Measurements from ENCODE around the gene AKT2.

Gene AKT2

GRCh38 chr19:40235238-40236025 is 49.7 kb downstream of the AKT2 start:
- H3K27ac ChIP-seq (ENCODE audit: low read length), result no peak overlapping the region
- no peaks in the 10 kb centered on the region for H3K79me2 ChIP-seq (ENCODE audit: insufficient read depth, low read length)
- no peak overlapping the region for H2AFZ ChIP-seq (ENCODE audit: low read depth, low read length)
- ATAC-seq (ENCODE audit: insufficient read depth, low read depth) (no peak), DNase-seq (no peak)
- H3K4me2 ChIP-seq (ENCODE audit: insufficient read depth, low read length), result no peak overlapping the region
- peaks cover 79% of the 10 kb centered on the region for H3K36me3 ChIP-seq (ENCODE audit: insufficient read depth, low read length)
- TF ChIP-seq EZH2 (IDR thresholded peaks at IDR 0.05; ENCODE audit: borderline replicate concordance, low read depth, low read length, severe bottlenecking) (no peak), CTCF (IDR thresholded peaks at IDR 0.05; ENCODE audit: borderline replicate concordance, extremely low read depth, low read length, poor library complexity, severe bottlenecking) (peak; percentile 52)
- H3K4me3 ChIP-seq (ENCODE audit: low read depth in 1 of 2, low read length in 2 of 2), result no peak overlapping the region
- no peaks in the 10 kb centered on the region for H3K9me3 ChIP-seq (ENCODE audit: insufficient read depth, low read length, severe bottlenecking)
- no peaks in the 10 kb centered on the region for H3K27me3 ChIP-seq (ENCODE audit: insufficient read depth, low read length, poor library complexity)
- H3K4me1 ChIP-seq (ENCODE audit: insufficient read depth, low read length), result no peaks in the 10 kb centered on the region
- no peak overlapping the region for H3K9ac ChIP-seq (ENCODE audit: low read depth, low read length)
- peaks cover 18% of the 10 kb centered on the region for H4K20me1 ChIP-seq (ENCODE audit: insufficient read depth, low read length)

- no peak overlapping the region for H3K9ac ChIP-seq (ENCODE audit: low read depth, low read length)
Measured at GRCh38 chr19:40234429-40235237, 50.5 kb downstream of the AKT2 start.

GRCh38 chr19:40233811-40234389 is 51.2 kb downstream of the AKT2 start:
- H3K4me2 ChIP-seq (ENCODE audit: insufficient read depth, low read length), result no peak overlapping the region
- H3K27me3 ChIP-seq (ENCODE audit: insufficient read depth, low read length, poor library complexity), result no peaks in the 10 kb centered on the region
- H4K20me1 ChIP-seq (ENCODE audit: insufficient read depth, low read length), result peaks cover 14% of the 10 kb centered on the region
- no peak for TF ChIP-seq CTCF (IDR thresholded peaks at IDR 0.05; ENCODE audit: borderline replicate concordance, extremely low read depth, low read length, poor library complexity, severe bottlenecking)
- TF ChIP-seq EZH2 (IDR thresholded peaks at IDR 0.05; ENCODE audit: borderline replicate concordance, low read depth, low read length, severe bottlenecking), result no peak
- ATAC-seq (ENCODE audit: insufficient read depth, low read depth) (no peak), DNase-seq (no peak)
- H3K4me1 ChIP-seq (ENCODE audit: insufficient read depth, low read length), result no peaks in the 10 kb centered on the region
- H3K9ac ChIP-seq (ENCODE audit: low read depth, low read length), result no peak overlapping the region
- no peak overlapping the region for H3K27ac ChIP-seq (ENCODE audit: low read length)
- H2AFZ ChIP-seq (ENCODE audit: low read depth, low read length), result no peak overlapping the region
- no peaks in the 10 kb centered on the region for H3K79me2 ChIP-seq (ENCODE audit: insufficient read depth, low read length)
- H3K4me3 ChIP-seq (ENCODE audit: low read depth in 1 of 2, low read length in 2 of 2), result no peak overlapping the region
- peaks cover 64% of the 10 kb centered on the region for H3K36me3 ChIP-seq (ENCODE audit: insufficient read depth, low read length)
- H3K9me3 ChIP-seq (ENCODE audit: insufficient read depth, low read length, severe bottlenecking), result no peaks in the 10 kb centered on the region

More at GRCh38 chr19:40234429-40235237, 50.5 kb downstream of the AKT2 start:
- H3K4me1 ChIP-seq (ENCODE audit: insufficient read depth, low read length), result no peaks in the 10 kb centered on the region
- H3K9me3 ChIP-seq (ENCODE audit: insufficient read depth, low read length, severe bottlenecking), result no peaks in the 10 kb centered on the region
- no peak overlapping the region for H3K4me3 ChIP-seq (ENCODE audit: low read depth in 1 of 2, low read length in 2 of 2)
- H2AFZ ChIP-seq (ENCODE audit: low read depth, low read length), result no peak overlapping the region
- no peak overlapping the region for H3K4me2 ChIP-seq (ENCODE audit: insufficient read depth, low read length)
- no peaks in the 10 kb centered on the region for H3K79me2 ChIP-seq (ENCODE audit: insufficient read depth, low read length)
- TF ChIP-seq EZH2 (IDR thresholded peaks at IDR 0.05; ENCODE audit: borderline replicate concordance, low read depth, low read length, severe bottlenecking) (no peak), CTCF (IDR thresholded peaks at IDR 0.05; ENCODE audit: borderline replicate concordance, extremely low read depth, low read length, poor library complexity, severe bottlenecking) (no peak)
- H4K20me1 ChIP-seq (ENCODE audit: insufficient read depth, low read length), result peaks cover 15% of the 10 kb centered on the region
- H3K36me3 ChIP-seq (ENCODE audit: insufficient read depth, low read length), result peaks cover 71% of the 10 kb centered on the region
- no peak for DNase-seq
- H3K27ac ChIP-seq (ENCODE audit: low read length), result no peak overlapping the region
- no peaks in the 10 kb centered on the region for H3K27me3 ChIP-seq (ENCODE audit: insufficient read depth, low read length, poor library complexity)
- ATAC-seq (ENCODE audit: insufficient read depth, low read depth), result no peak
